Measurements from ENCODE around the gene CARS1.

The CARS1 gene

GRCh38 chr11:2980168-2980840, 76.9 kb downstream of the CARS1 start:
- Histone ChIP-seq H3K36me3 (ENCODE audit: control insufficient read depth in 4 of 4, insufficient read depth in 4 of 4, low read length in 3 of 4) (peaks cover 17 to 50% (median 31%) of the 10 kb centered on the region in 4 experiments), H3K9me3 (ENCODE audit: control extremely low read depth in 1 of 5, control insufficient read depth in 4 of 5, insufficient read depth in 2 of 5, low read depth in 1 of 5, low read length in 4 of 5) (no peaks in the 10 kb centered on the region), H3K27me3 (replicated peaks in 2 of 5; ENCODE audit: control insufficient read depth in 4 of 5, insufficient read depth in 5 of 5, low read length in 4 of 5) (no peaks in the 10 kb centered on the region), H3K27ac (ENCODE audit: insufficient read depth in 1 of 2, low read depth in 1 of 2, low read length in 2 of 2, poor library complexity in 1 of 2, severe bottlenecking in 2 of 2) (no peak overlapping the region), H3K4me3 (ENCODE audit: control insufficient read depth in 1 of 7, extremely low read depth in 1 of 7, insufficient read depth in 4 of 7, low read depth in 2 of 7, low read length in 6 of 7) (no peak overlapping the region), H3K4me1 (ENCODE audit: control extremely low read depth in 1 of 4, control insufficient read depth in 4 of 4, insufficient read depth in 4 of 4, low read length in 3 of 4) (no peaks in the 10 kb centered on the region)
- 95% methylated on average over 3 of the region's 6 CpGs for WGBS (ENCODE audit: insufficient coverage)
- DNase-seq = no peak
- ChIA-PET CTCF (interaction anchor here (0.5 to 1.8 kb wide), 5 partner anchors 10 to 57 kb away, joined by 3 to 5 read pairs (median 4); no protein-coding TSS in a partner anchor), POLR2A (no interaction called here)

DNA sequence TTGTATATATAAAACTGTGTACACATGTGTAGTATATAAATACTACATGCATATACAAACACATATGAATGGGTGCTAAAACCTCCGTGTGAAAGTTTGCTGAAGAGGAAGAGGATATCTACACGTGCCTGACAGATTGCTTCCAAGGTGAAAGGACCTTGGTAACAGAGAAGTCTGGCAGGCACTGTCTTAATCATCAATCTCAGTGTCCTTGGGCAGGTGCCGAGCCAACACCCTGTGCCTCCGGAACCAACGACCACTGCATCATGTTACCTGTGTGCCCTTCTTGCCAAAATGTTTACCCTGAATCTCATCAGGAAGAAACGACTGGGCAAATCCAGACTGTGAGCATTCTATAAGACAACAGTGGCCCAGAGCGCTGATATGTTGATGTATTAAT, 80.1 kb downstream of the CARS1 start:
- Histone ChIP-seq H3K27ac (ENCODE audit: insufficient read depth in 1 of 2, low read depth in 1 of 2, low read length in 2 of 2, poor library complexity in 1 of 2, severe bottlenecking in 2 of 2) (no peak overlapping the region), H3K4me1 (ENCODE audit: control extremely low read depth in 1 of 4, control insufficient read depth in 4 of 4, insufficient read depth in 4 of 4, low read length in 3 of 4) (no peaks in the 10 kb centered on the region), H3K27me3 (replicated peaks in 2 of 5; ENCODE audit: control insufficient read depth in 4 of 5, insufficient read depth in 5 of 5, low read length in 4 of 5) (no peaks in the 10 kb centered on the region), H3K4me3 (ENCODE audit: control insufficient read depth in 1 of 7, extremely low read depth in 1 of 7, insufficient read depth in 4 of 7, low read depth in 2 of 7, low read length in 6 of 7) (no peak overlapping the region), H3K36me3 (ENCODE audit: control insufficient read depth in 4 of 4, insufficient read depth in 4 of 4, low read length in 3 of 4) (peaks cover 29 to 71% (median 50%) of the 10 kb centered on the region in 4 experiments), H3K9me3 (ENCODE audit: control extremely low read depth in 1 of 5, control insufficient read depth in 4 of 5, insufficient read depth in 2 of 5, low read depth in 1 of 5, low read length in 4 of 5) (no peaks in the 10 kb centered on the region)
- DNase-seq = no peak
- ChIA-PET CTCF (interaction anchor here (2.6 to 3.4 kb wide), 2 partner anchors 12 to 44 kb away, joined by 21 to 26 read pairs; no protein-coding TSS in a partner anchor), POLR2A (no interaction called here)
- WGBS (ENCODE audit: insufficient coverage) = 100% methylated on average over 5 of the region's 7 CpGs

DNA sequence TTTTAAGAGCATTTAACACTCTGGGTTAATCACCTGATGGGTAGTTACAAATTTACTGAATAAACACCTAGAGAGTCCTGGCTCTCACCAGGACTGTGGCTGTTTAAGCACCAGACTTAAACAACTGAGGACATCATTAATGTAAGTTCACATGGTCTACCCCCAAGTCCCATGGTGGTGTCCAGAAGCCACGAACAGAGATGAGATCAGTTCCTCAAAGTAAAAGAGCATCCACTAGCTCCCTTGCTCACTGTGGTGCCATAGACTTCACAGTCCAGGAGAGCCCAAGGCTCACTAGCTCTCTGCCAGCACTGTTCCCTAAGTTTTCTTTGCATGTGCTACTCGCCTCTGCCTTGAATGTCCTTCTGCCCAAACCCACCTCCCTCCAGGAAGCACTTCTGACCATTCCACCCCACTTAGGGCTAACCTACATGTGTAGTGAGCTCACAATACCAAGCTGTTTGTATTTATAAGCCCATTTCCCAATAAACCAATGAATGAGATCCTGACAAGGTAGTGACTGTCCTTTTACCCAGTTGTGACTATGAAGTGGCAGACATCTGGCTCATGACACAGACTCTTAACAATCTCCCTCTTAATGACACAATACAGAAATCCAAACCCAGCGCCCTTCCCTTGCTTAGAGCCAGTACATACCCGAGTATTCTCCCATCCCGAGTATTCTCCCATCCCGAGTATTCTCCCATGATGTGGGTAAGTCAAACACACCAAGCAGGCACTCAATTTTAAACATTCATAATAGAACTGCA, 80.7 kb downstream of the CARS1 start:
- WGBS (ENCODE audit: insufficient coverage) = 97% methylated on average over 4 of the region's 6 CpGs
- H3K4me1 ChIP-seq (ENCODE audit: control extremely low read depth in 1 of 4, control insufficient read depth in 4 of 4, insufficient read depth in 4 of 4, low read length in 3 of 4) = no peaks in the 10 kb centered on the region
- no peak overlapping the region for H3K4me3 ChIP-seq (ENCODE audit: control insufficient read depth in 1 of 7, extremely low read depth in 1 of 7, insufficient read depth in 4 of 7, low read depth in 2 of 7, low read length in 6 of 7)
- DNase-seq = peak in 1 of 3 donors; percentile 21
- H3K9me3 ChIP-seq (ENCODE audit: control extremely low read depth in 1 of 5, control insufficient read depth in 4 of 5, insufficient read depth in 2 of 5, low read depth in 1 of 5, low read length in 4 of 5) = no peaks in the 10 kb centered on the region
- ChIA-PET POLR2A (no interaction called here), CTCF (interaction anchor here (0.7 to 3.4 kb wide), 22 partner anchors 9 to 365 kb away, joined by 3 to 26 read pairs (median 7); partner anchors contain the start of gene NAP1L4)
- H3K27me3 ChIP-seq (replicated peaks in 2 of 5; ENCODE audit: control insufficient read depth in 4 of 5, insufficient read depth in 5 of 5, low read length in 4 of 5) = no peaks in the 10 kb centered on the region
- H3K27ac ChIP-seq (ENCODE audit: insufficient read depth in 1 of 2, low read depth in 1 of 2, low read length in 2 of 2, poor library complexity in 1 of 2, severe bottlenecking in 2 of 2) = no peak overlapping the region
- H3K36me3 ChIP-seq (ENCODE audit: control insufficient read depth in 4 of 4, insufficient read depth in 4 of 4, low read length in 3 of 4) = peaks cover 29 to 77% (median 54%) of the 10 kb centered on the region in 4 experiments

DNA sequence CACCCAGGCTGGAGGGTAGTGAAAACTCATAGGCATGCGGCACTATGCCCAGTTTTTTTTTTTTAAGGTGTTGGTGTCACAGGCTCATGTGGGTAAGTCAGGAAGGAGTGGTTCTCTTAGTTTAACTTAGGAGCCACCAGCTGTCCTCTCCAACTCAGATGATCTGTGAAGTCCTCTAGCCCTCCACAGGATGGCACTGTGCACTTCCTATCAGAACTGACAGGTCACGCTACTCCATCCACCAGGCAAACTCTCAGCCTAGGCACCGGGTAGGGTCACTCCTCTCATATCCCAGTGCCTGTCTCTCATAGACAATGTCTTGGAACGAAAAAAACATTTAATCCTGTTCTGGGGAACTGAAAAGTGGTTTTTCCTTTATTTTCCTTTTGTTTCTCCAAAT, 81.6 kb downstream of the CARS1 start:
- Histone ChIP-seq H3K9me3 (ENCODE audit: control extremely low read depth in 1 of 5, control insufficient read depth in 4 of 5, insufficient read depth in 2 of 5, low read depth in 1 of 5, low read length in 4 of 5) (no peaks in the 10 kb centered on the region), H3K27ac (ENCODE audit: insufficient read depth in 1 of 2, low read depth in 1 of 2, low read length in 2 of 2, poor library complexity in 1 of 2, severe bottlenecking in 2 of 2) (no peak overlapping the region), H3K27me3 (replicated peaks in 2 of 5; ENCODE audit: control insufficient read depth in 4 of 5, insufficient read depth in 5 of 5, low read length in 4 of 5) (no peaks in the 10 kb centered on the region), H3K4me1 (ENCODE audit: control extremely low read depth in 1 of 4, control insufficient read depth in 4 of 4, insufficient read depth in 4 of 4, low read length in 3 of 4) (no peaks in the 10 kb centered on the region), H3K4me3 (ENCODE audit: control insufficient read depth in 1 of 7, extremely low read depth in 1 of 7, insufficient read depth in 4 of 7, low read depth in 2 of 7, low read length in 6 of 7) (no peak overlapping the region), H3K36me3 (ENCODE audit: control insufficient read depth in 4 of 4, insufficient read depth in 4 of 4, low read length in 3 of 4) (peaks cover 32 to 86% (median 60%) of the 10 kb centered on the region in 4 experiments)
- WGBS (ENCODE audit: insufficient coverage) = 90% methylated on average over 4 of the region's 4 CpGs
- peak; percentile 60 to 73 (median 73) for DNase-seq
- ChIA-PET CTCF (interaction anchor here (0.6 to 3.4 kb wide), 24 partner anchors 9 to 366 kb away, joined by 3 to 26 read pairs (median 7); partner anchors contain the start of gene NAP1L4), POLR2A (interaction anchor here (0.6 kb wide), 2 partner anchors 15 to 28 kb away, joined by 3 to 4 read pairs; no protein-coding TSS in a partner anchor)

DNA sequence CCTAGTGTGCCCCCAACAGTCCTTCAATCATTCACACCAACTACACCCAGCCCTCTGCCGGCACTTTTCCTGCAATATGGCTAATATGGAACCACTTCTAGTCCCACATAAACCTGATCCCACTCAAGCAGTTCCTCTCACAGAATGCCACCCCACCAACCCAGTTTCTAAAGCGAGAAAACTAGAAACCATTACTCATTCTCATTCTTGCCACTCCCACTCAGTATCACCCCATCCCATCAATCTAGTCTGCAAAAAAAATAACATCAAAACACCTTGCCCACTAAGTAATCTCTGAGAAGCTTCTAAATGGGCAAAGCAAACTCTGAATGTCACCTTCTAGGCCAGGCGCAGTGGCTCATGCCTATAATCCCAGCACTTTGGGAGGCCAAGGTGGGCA, 83.0 kb downstream of the CARS1 start:
- H3K4me3 ChIP-seq (ENCODE audit: control insufficient read depth in 1 of 7, extremely low read depth in 1 of 7, insufficient read depth in 4 of 7, low read depth in 2 of 7, low read length in 6 of 7) = no peak overlapping the region
- no peak for DNase-seq
- POLR2A ChIA-PET = interaction anchor here (0.8 kb wide), 1 partner anchor 409 kb away, joined by 3 read pairs; no protein-coding TSS in a partner anchor
- H3K9me3 ChIP-seq (ENCODE audit: control extremely low read depth in 1 of 5, control insufficient read depth in 4 of 5, insufficient read depth in 2 of 5, low read depth in 1 of 5, low read length in 4 of 5) = no peaks in the 10 kb centered on the region
- H3K27ac ChIP-seq (ENCODE audit: insufficient read depth in 1 of 2, low read depth in 1 of 2, low read length in 2 of 2, poor library complexity in 1 of 2, severe bottlenecking in 2 of 2) = no peak overlapping the region
- peaks cover 42 to 98% (median 69%) of the 10 kb centered on the region in 4 experiments for H3K36me3 ChIP-seq (ENCODE audit: control insufficient read depth in 4 of 4, insufficient read depth in 4 of 4, low read length in 3 of 4)
- no peaks in the 10 kb centered on the region for H3K27me3 ChIP-seq (replicated peaks in 2 of 5; ENCODE audit: control insufficient read depth in 4 of 5, insufficient read depth in 5 of 5, low read length in 4 of 5)
- no peaks in the 10 kb centered on the region for H3K4me1 ChIP-seq (ENCODE audit: control extremely low read depth in 1 of 4, control insufficient read depth in 4 of 4, insufficient read depth in 4 of 4, low read length in 3 of 4)
- CTCF ChIA-PET = interaction anchor here (0.7 to 3.4 kb wide), 13 partner anchors 9 to 50 kb away, joined by 3 to 26 read pairs (median 8); no protein-coding TSS in a partner anchor
- 100% methylated on average over 3 of the region's 3 CpGs for WGBS (ENCODE audit: insufficient coverage)

GRCh38 chr11:2968341-2968900, 88.8 kb downstream of the CARS1 start:
- H3K9me3 ChIP-seq (ENCODE audit: control extremely low read depth in 1 of 5, control insufficient read depth in 4 of 5, insufficient read depth in 2 of 5, low read depth in 1 of 5, low read length in 4 of 5) = no peaks in the 10 kb centered on the region
- no peak for DNase-seq
- no peaks in the 10 kb centered on the region for H3K27me3 ChIP-seq (replicated peaks in 2 of 5; ENCODE audit: control insufficient read depth in 4 of 5, insufficient read depth in 5 of 5, low read length in 4 of 5)
- no peaks in the 10 kb centered on the region for H3K4me1 ChIP-seq (ENCODE audit: control extremely low read depth in 1 of 4, control insufficient read depth in 4 of 4, insufficient read depth in 4 of 4, low read length in 3 of 4)
- no peak overlapping the region for H3K4me3 ChIP-seq (ENCODE audit: control insufficient read depth in 1 of 7, extremely low read depth in 1 of 7, insufficient read depth in 4 of 7, low read depth in 2 of 7, low read length in 6 of 7)
- H3K36me3 ChIP-seq (ENCODE audit: control insufficient read depth in 4 of 4, insufficient read depth in 4 of 4, low read length in 3 of 4) = peaks cover 41 to 96% (median 72%) of the 10 kb centered on the region in 4 experiments
- H3K27ac ChIP-seq (ENCODE audit: insufficient read depth in 1 of 2, low read depth in 1 of 2, low read length in 2 of 2, poor library complexity in 1 of 2, severe bottlenecking in 2 of 2) = no peak overlapping the region
- ChIA-PET POLR2A (no interaction called here), CTCF (interaction anchor here (0.9 to 3.3 kb wide), 8 partner anchors 10 to 437 kb away, joined by 3 to 12 read pairs (median 4); no protein-coding TSS in a partner anchor)
- 90% methylated on average over 6 of the region's 6 CpGs for WGBS (ENCODE audit: insufficient coverage)

All from common myeloid progenitor, CD34-positive (primary cell).